HG03025 (cell line): ENCODE measurements around the gene NXN.
"Not testable (repeated sequence)": the region's sequence is repeated elsewhere in the genome, so short reads cannot be mapped to it uniquely, and the experiment has no call there.

Source experiments
- ATAC-seq: cut with Tn5 transposase; IDR thresholded peaks from one replicate; pipeline ENCODE4 v1.9.1; 2021; ENCODE audit warnings: mild to moderate bottlenecking, moderate library complexity; ENCODE audit not compliant: unreplicated experiment, low FRiP score

Gene NXN

DNA sequence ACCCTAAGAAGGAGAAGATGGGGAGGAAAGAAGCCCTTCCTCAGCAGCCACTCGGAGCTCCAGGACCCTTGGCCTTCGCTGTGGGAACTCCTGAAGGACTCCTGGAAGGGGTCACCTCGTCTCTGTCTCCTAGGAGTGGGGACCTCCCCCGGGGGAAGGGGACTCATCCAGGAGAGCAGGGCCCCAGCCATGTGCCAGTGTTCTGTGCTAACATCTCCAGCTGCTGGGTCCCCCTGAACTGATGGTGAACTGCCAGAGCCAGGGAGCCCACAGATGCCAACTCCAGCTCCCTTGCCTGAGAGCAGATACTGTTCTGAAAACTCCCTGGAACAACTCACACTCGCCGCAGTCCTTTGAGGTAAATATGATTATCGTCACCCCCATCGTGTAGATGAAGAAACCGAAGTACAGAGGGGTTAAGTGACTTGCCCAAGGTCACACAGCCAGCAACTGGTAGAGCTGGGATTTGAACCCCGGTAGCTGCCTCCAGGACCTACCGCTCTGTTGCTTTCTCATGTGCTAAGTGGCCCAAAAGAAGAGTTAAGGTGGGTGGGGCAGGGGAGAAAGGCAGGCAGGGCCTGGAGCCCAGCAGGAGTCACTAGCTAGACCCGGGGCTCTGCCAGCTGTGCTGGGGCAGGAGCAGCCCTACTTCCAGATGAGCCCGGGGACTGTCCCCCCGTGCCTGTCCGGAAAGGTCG lies 27.9 kb upstream of the NXN start:
- ATAC-seq: no peak

DNA sequence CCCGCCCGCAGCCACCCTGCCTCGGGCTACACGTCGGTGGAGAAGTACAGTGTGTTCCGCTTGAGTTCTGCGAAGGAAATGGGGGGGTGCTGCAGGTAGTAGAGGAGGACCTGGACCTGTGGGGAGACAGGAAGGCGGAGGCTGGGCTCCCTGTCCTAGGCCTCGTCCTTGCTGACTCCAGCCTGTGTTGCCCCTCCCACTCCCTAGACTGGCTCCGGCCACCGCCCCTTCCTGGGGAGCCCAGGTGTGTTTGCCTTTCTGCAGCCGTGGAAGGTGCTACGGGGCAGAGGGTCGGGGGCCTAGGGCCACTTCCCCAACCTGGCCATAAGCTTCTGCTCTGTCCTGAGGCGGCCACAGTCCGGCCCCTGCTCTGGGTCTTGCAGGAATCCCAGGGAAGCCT lies 26.5 kb upstream of the NXN start:
- no peak for ATAC-seq

DNA sequence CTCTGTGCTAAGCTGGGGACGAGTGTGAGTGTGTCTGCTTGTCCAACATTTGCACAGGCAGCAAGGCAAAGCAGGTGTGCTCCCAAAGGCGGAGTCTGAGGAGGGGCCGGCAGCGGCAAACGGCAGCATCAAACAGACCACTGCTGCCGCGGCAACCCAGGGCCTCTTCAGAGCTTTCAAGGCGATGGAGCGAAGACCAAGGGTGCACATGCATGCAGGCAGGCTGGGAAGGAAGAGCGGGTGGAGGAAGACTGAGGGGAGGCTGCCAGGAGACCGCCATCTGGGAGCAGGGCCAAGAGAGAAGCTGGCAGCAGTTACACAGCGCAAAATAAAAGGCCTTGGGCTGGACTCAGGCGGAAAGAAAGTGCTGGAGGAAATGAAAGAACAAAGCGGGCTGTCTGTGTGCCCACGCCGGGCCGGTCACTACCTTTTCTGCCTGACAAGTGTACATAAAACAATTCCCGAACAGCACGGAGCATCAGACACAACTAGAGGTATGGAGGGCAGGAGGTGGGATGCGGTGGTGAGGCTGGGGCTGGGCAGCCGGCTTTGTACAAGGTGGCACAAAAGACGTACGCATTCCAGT lies 25.9 kb upstream of the NXN start:
- no peak for ATAC-seq

- ATAC-seq: no peak
These were observed 25.3 kb upstream of the NXN start for GRCh38 chr17:1004769-1005295.

DNA sequence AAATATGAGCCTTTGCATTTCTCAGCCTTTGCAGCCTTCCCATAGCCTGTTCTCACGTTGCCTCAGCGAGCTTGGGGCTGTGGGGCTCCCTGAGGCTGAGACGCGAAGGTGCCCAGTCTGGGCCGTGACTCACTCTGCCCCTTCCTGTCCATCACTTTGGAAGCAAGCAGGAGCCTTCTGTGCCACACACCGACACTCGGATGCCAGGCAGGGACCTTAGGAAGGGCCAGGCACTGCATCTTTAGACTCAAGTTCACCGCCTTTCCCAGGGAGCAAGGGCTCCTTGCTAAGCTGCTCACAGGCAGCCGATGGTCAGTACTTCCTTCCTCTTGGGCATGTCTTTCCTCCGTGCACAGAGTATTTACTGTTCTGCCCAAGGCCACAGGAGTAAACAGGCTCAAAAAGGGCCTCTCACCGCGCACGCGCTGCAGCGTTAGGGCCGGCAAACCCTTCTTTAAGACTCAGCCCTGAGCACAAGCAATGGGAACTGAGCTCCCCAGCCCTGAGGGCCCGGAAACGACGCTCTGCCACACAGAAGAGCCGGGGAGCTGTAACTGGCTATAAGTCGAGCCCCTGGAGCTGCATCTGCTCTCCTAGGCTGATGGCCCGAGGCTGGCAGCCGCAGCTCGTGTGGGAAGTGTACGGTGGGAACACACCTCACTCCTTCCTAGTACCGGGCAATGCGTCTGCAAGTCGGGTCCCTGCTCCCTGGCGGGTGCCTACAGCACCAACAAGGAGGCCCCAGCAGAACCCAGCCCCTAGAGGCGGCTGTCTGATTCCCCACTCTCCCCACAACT lies 24.6 kb upstream of the NXN start:
- no peak for ATAC-seq

DNA sequence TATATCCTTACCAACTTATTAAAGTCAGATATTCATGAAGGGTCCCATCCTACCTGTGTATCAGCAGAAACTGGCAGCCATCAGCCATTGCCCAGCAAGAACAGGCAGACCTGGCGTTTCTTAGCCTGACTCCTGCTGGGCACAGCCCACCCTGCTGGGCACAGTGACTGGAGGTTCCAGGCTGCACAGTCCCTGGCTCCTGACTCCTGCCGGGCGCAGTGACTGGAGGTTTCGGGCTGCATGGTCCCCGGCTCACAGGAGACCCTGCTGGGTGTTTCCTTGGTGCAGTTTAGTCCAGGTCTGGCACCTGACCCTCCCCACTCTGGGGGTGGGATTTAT lies 24.0 kb upstream of the NXN start:
- no peak for ATAC-seq

GRCh38 chr17:1002771-1003555 lies 23.4 kb upstream of the NXN start:
- no peak for ATAC-seq

GRCh38 chr17:1002412-1002753 lies 22.8 kb upstream of the NXN start:
- no peak for ATAC-seq

- no peak for ATAC-seq
These were observed 22.2 kb upstream of the NXN start for GRCh38 chr17:1001640-1002411.

DNA sequence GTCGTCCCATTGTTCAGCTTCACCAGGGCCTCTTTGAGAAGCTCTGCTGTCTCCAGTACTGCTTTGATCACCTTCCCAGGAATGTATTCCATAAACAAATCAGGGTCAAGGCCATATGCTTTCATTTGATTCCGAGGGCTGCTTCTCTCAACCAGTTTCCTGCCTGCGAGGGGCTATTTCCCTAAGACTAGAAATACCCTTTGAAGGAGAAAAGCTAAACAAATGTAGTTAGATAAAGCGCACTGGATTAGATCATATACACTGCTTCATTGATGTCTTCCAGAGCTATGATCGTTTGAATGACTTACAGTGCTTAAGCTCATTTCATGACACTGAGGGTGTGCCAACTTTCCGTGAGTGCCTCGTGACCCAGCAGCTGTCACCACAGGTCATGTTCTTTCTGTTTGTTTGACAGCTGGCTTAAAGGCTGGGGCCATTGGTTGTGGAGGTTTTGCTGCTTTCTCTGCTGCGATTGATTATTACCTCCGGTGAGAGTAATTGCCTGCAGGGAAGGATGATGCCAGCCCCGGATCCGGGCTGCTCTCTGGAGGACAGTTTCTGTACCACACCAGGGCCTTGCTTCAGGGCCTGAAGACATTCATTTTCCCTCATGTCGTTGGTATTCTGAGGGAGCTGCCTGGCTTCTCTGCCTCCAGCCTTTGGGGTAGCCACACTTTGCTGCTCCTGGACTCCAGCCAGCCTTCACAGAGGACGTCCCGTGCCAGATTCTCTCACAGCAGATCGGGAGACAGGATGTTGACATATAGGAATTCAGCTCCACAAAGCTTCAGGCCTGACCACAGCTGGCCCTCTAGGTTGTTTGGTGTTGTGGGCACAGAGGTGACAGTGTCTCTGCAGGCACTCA lies 21.3 kb upstream of the NXN start:
- ATAC-seq: no peak

GRCh38 chr17:998111-998510 lies 18.5 kb upstream of the NXN start:
- no peak for ATAC-seq

- ATAC-seq: peak; percentile 82
These were observed 17.2 kb upstream of the NXN start, which contains the start of gene TIMM22 for GRCh38 chr17:996554-997344. Gene TIMM22, plus strand, starts transcription at chr17:997129. Its CDS starts 14 bp downstream, at chr17:997143.

DNA sequence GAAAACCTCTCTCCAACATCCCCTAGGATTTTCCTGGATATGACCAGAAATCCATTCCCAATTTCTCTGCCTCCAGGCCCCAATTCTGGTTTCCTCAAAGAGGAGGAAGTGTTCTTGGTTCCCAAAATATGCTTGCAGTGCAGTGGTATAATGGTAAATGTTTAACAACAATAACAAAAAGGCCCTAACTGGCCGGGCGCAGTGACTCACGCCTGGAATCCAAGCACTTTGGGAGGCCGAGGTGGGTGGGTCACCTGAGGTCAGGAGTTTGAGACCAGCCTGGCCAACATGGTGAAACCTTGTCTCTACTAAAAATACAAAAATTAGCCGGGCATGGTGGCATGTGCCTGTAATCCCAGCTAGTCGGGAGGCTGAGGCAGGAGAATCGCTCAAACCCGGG lies 15.7 kb upstream of the NXN start:
- not testable (repeated sequence) for ATAC-seq

DNA sequence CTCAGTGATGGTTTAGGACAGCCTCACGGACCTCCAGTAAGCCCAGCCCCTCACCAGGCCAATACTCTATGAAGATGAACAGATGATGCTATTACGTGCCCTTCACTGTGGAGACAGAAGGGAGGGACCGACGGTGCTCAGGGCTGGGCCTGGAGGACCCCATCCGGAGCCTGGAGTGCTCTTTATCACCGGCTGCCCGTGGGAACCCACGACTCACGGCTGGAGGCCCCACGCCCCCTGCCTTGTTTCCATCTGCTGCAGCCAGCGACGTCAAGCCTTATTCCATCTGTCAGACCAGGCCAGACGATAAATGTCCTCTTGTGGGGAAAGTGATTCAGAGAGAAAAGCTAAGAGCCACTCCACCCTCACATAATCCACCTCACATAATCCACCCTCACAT lies 13.4 kb upstream of the NXN start:
- no peak for ATAC-seq

DNA sequence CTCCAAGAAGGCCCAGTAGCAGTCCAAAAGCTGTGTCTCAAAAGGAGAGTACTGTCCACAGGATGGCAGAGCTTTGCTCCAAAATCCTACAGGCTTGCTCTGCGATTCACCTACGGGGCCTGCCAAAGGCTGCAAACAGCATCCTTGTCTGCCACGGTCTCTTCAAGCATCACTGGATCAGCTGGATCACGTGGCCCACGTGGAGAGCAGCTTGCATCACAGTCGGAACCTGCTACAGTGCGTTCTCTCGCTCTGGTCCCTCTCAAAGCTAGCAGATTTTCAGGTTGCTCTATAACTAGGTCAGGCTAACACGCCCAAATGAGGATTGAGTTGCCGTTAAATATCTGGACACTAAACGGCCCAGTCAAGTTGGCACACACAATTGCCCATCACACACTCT lies 9.0 kb upstream of the NXN start:
- no peak for ATAC-seq

DNA sequence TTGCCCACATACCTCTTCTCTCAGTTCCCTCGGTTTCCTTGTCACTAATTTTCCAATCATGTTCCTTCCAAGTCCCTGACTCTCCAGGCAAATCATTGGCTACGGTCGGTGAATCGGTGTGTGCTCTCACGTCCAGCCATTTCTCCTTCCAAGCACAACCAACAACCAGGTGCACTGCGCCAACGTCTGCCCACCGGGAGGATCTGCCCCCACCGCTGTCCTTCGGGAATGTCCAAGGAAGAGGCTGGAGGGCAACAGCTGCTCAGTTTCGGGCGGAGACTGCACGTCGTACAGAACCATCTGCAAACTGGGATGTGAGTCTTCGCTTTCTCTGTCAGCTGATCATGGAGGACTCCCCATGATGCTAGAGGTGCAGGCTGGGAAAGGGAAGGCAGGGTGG lies 8.4 kb upstream of the NXN start:
- no peak for ATAC-seq

DNA sequence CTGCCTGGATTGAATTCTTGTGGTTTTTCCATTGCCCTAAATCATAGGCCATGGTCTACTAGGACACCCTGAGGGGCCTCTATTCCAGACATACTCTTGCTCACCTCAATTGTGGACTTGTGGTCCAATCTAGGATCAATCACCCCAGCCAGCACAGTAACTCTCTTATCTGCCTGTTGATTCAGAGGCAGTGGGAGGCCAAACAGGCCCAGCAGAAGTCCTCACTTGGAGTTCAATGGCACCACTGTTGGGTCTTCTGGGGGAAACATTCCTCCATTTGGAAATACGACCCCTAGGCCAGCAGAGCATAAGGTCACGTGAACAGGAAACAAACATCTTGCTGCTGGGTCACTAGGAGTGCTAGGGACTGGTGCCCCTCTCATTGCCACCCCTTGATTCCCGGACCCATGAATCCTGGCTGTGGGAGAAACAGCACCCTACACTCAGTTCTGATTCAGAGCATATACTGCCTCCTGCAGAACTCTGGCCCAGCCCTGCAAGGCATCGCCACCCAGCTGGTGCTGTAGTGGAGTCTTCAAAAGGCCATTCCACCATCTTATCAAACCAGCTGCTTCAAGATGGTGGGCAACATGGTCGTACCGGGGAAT lies 6.8 kb upstream of the NXN start:
- no peak for ATAC-seq

GRCh38 chr17:983921-984320 lies 4.3 kb upstream of the NXN start:
- no peak for ATAC-seq
